Esophagus squamous epithelium (tissue), 5 donors: ENCODE results near the gene STK32C. TPM values are rescaled to one million over a fixed set of nuclear protein-coding genes. Genes with fewer than 3 reads are reported as not detected.

Experiments used
- DNase-seq: peaks from one replicate; lab custom pipeline; 2025; lab: John Stamatoyannopoulos, UW
- H3K27ac ChIP-seq, 4 donors: fragments of 200-600 bp; sonication (generic); one replicate each; pipeline ENCODE4 v1.5.1; 2016 to 2019; ENCODE audit warnings: mild to moderate bottlenecking in 1 of 4
- H3K27me3 ChIP-seq, 4 donors: fragments of 200-600 bp; sonication (generic); 1 replicate in 3 of 4; 2 replicates in 1 of 4; pipeline versions ENCODE4 v1.5.1 to v1.6.0; 2017 to 2021; ENCODE audit warnings: antibody characterized with exemption in 1 of 4
- H3K36me3 ChIP-seq, 3 donors: fragments of 200-600 bp; sonication (generic); one replicate each; pipeline ENCODE4 v1.5.1; 2016 to 2019
- H3K4me1 ChIP-seq, 3 donors: fragments of 200-600 bp; sonication (generic); one replicate each; pipeline ENCODE4 v1.5.1; 2017 to 2019
- H3K4me3 ChIP-seq, 4 donors: fragments of 200-600 bp; sonication (generic); 1 replicate in 3 of 4; 2 replicates in 1 of 4; pipeline ENCODE4 v1.5.1; 2016 to 2019; ENCODE audit warnings: mild to moderate bottlenecking in 2 of 4, moderate library complexity in 1 of 4
- H3K9me3 ChIP-seq, 3 donors: fragments of 200-600 bp; sonication (generic); one replicate each; pipeline ENCODE4 v1.5.1; 2016 to 2019
- CTCF ChIP-seq, 6 experiments: fragments of 450-650 bp in 4 of 6; fragments of 200-600 bp in 2 of 6; sonication (generic) in 2 of 6; IDR thresholded peaks; one replicate each; pipeline ENCODE4 v1.5.1; 2016 to 2019; ENCODE audit warnings: antibody characterized with exemption in 6 of 6, mild to moderate bottlenecking in 4 of 6, moderate library complexity in 4 of 6
- POLR2A ChIP-seq, 4 donors: fragments of 450-650 bp; IDR thresholded peaks; one replicate each; pipeline ENCODE4 v1.6.1; 2017; ENCODE audit warnings: antibody characterized with exemption in 4 of 4, mild to moderate bottlenecking in 4 of 4, moderate library complexity in 3 of 4
- WGBS, 2 donors: methylation state at CpG; one replicate each; pipeline ENCODE4 v1.1.5; 2018; 5-methylcytosine and 5-hydroxymethylcytosine counted together
- intact Hi-C: fragments of 100-400 bp; cut with DNase I; formaldehyde crosslinking; loops from one replicate; pipeline ENCODE4 v1.15.0; 2022
- total RNA-seq, 4 donors: library from RNA; depleted of rRNA; stranded (reverse); fragments of >200 nt; gene quantifications; one replicate each; pipeline ENCODE4 v1.1.0, GENCODE V29; 2016
- donor health status: DM: yes; HTN: yes; CAD: no.

The STK32C gene
- total RNA-seq, 4 donors from 2014 or later, result 2.3 to 5.5 (median 2.6) TPM

- Histone ChIP-seq H3K27ac (no peak overlapping the region), H3K9me3 (no peaks in the 10 kb centered on the region), H3K36me3 (no peaks in the 10 kb centered on the region), H3K27me3 (peaks cover 0 to 73% (median 0%) of the 10 kb centered on the region in 4 donors), H3K4me1 (peaks cover 0 to 10% (median 0%) of the 10 kb centered on the region in 3 donors), H3K4me3 (no peak overlapping the region)
- 49 to 57% methylated on average over 16 to 26 of the region's 26 CpGs for WGBS, 2 donors
- intact Hi-C loops, result no loop called here
- TF ChIP-seq POLR2A (IDR thresholded peaks at IDR 0.05), result no peak
- TF ChIP-seq CTCF (IDR thresholded peaks at IDR 0.05), result no peak
- DNase-seq, result no peak
Observed at GRCh38 chr10:132172091-132173066, 135.4 kb downstream of the STK32C start.

GRCh38 chr10:132170561-132171361, 137.0 kb downstream of the STK32C start:
- 54 to 74% methylated on average over 18 to 19 of the region's 36 CpGs for WGBS, 2 donors
- TF ChIP-seq CTCF (IDR thresholded peaks at IDR 0.05), result no peak
- TF ChIP-seq POLR2A (IDR thresholded peaks at IDR 0.05), result no peak
- Histone ChIP-seq H3K36me3 (no peaks in the 10 kb centered on the region), H3K4me3 (no peak overlapping the region), H3K27ac (no peak overlapping the region), H3K4me1 (peaks cover 0 to under 1% (median 0%) of the 10 kb centered on the region in 3 donors), H3K27me3 (peaks cover 0 to 57% (median 0%) of the 10 kb centered on the region in 4 donors), H3K9me3 (no peaks in the 10 kb centered on the region)
- intact Hi-C loops, result no loop called here
- no peak for DNase-seq

GRCh38 chr10:132169766-132170560, 137.8 kb downstream of the STK32C start:
- DNase-seq, result no peak
- Histone ChIP-seq H3K4me3 (no peak overlapping the region), H3K36me3 (no peaks in the 10 kb centered on the region), H3K9me3 (no peaks in the 10 kb centered on the region), H3K27ac (no peak overlapping the region), H3K27me3 (peaks cover 0 to 56% (median 0%) of the 10 kb centered on the region in 4 donors), H3K4me1 (no peaks in the 10 kb centered on the region)
- TF ChIP-seq POLR2A (IDR thresholded peaks at IDR 0.05) (no peak), CTCF (IDR thresholded peaks at IDR 0.05) (no peak)
- WGBS, 2 donors, result 74 to 82% methylated on average over 4 to 10 of the region's 46 CpGs
- intact Hi-C loops, result no loop called here

- 82 to 100% methylated on average over 2 to 16 of the region's 42 CpGs for WGBS, 2 donors
- DNase-seq, result no peak
- Histone ChIP-seq H3K4me1 (no peaks in the 10 kb centered on the region), H3K27me3 (peaks cover 0 to 58% (median 0%) of the 10 kb centered on the region in 4 donors), H3K27ac (no peak overlapping the region), H3K9me3 (no peaks in the 10 kb centered on the region), H3K36me3 (no peaks in the 10 kb centered on the region), H3K4me3 (no peak overlapping the region)
- TF ChIP-seq CTCF (IDR thresholded peaks at IDR 0.05) (no peak), POLR2A (IDR thresholded peaks at IDR 0.05) (no peak)
- intact Hi-C loops, result no loop called here
Observed at GRCh38 chr10:132169031-132169765, 138.6 kb downstream of the STK32C start.
